Thyroid gland (tissue), 4 donors: Measurements from ENCODE around the gene PVALB. TPM values are rescaled to one million over a fixed set of nuclear protein-coding genes. Genes with fewer than 3 reads are reported as not detected.

Experiments used
- DNase-seq, 2 donors: peaks; one replicate each; pipeline ENCODE4 v3.0.0-alpha.2; 2019
- H3K27ac ChIP-seq, 3 donors: fragments of 200-600 bp; sonication (generic); 1 replicate in 2 of 3; 2 replicates in 1 of 3; pipeline ENCODE4 v1.5.1; 2016 to 2019; ENCODE audit warnings: mild to moderate bottlenecking in 1 of 3, moderate library complexity in 1 of 3
- H3K27me3 ChIP-seq: fragments of 200-600 bp; sonication (generic); one replicate; pipeline ENCODE4 v1.5.1; 2019
- H3K36me3 ChIP-seq, 2 donors: fragments of 200-600 bp; sonication (generic); one replicate each; pipeline ENCODE4 v1.5.1; 2016 to 2019
- H3K4me1 ChIP-seq, 2 donors: fragments of 200-600 bp; sonication (generic); one replicate each; pipeline ENCODE4 v1.5.1; 2017 to 2019
- H3K4me3 ChIP-seq, 3 donors: fragments of 200-600 bp; sonication (generic); replicated peaks in 1 of 3; 1 replicate in 2 of 3; 2 replicates in 1 of 3; pipeline ENCODE4 v1.5.1; 2016; ENCODE audit warnings: mild to moderate bottlenecking in 1 of 3
- H3K9me3 ChIP-seq: fragments of 200-600 bp; sonication (generic); one replicate; pipeline ENCODE4 v1.5.1; 2017
- CTCF ChIP-seq, 6 experiments: fragments of 200-600 bp in 3 of 6; fragments of 450-650 bp in 3 of 6; sonication (generic) in 3 of 6; IDR thresholded peaks; one replicate each; pipeline ENCODE4 v1.5.1; 2016 to 2019; ENCODE audit warnings: antibody characterized with exemption in 6 of 6, mild to moderate bottlenecking in 2 of 6, inconsistent platforms in 1 of 6, moderate library complexity in 1 of 6
- POLR2A ChIP-seq, 2 donors: fragments of 450-650 bp; IDR thresholded peaks; one replicate each; pipeline ENCODE4 v1.6.1; 2017; ENCODE audit warnings: antibody characterized with exemption in 2 of 2, mild to moderate bottlenecking in 2 of 2, moderate library complexity in 1 of 2
- WGBS, 2 donors: methylation state at CpG; one replicate each; pipeline ENCODE4 v1.1.5; 2017; 5-methylcytosine and 5-hydroxymethylcytosine counted together
- intact Hi-C: fragments of 100-400 bp; cut with DNase I; formaldehyde crosslinking; loops from one replicate; pipeline ENCODE4 v1.15.1; 2023
- total RNA-seq, 4 donors: library from RNA; depleted of rRNA; stranded (reverse); fragments of >200 nt; gene quantifications; one replicate each; pipeline ENCODE4 v1.2.3, GENCODE V29; 2016

PVALB gene
- total RNA-seq, 4 donors from 2014 or later, result not detected

GRCh38 chr22:36846949-36847348, 30.1 kb upstream of the PVALB start:
- intact Hi-C loops, result no loop called here
- TF ChIP-seq CTCF (IDR thresholded peaks at IDR 0.05) (no peak), POLR2A (IDR thresholded peaks at IDR 0.05) (no peak)
- Histone ChIP-seq H3K36me3 (no peaks in the 10 kb centered on the region), H3K27me3 (no peaks in the 10 kb centered on the region), H3K4me3 (no peak overlapping the region), H3K4me1 (no peaks in the 10 kb centered on the region), H3K27ac (no peak overlapping the region), H3K9me3 (no peaks in the 10 kb centered on the region)
- whole genome bisulfite sequencing, 2 donors, result 29 to 33% methylated on average over 6 of the region's 6 CpGs
- no peak for DNase-seq

GRCh38 chr22:36846271-36846670, 29.4 kb upstream of the PVALB start:
- H3K4me3 ChIP-seq, result no peak overlapping the region
- H3K4me1 ChIP-seq, result no peaks in the 10 kb centered on the region
- intact Hi-C loops, result no loop called here
- DNase-seq, result no peak
- 70 to 71% methylated on average over 5 of the region's 5 CpGs for WGBS, 2 donors
- H3K36me3 ChIP-seq, result no peaks in the 10 kb centered on the region
- H3K27ac ChIP-seq, result no peak overlapping the region
- TF ChIP-seq POLR2A (IDR thresholded peaks at IDR 0.05) (no peak), CTCF (IDR thresholded peaks at IDR 0.05) (no peak)
- H3K27me3 ChIP-seq, result no peaks in the 10 kb centered on the region
- H3K9me3 ChIP-seq, result no peaks in the 10 kb centered on the region

GRCh38 chr22:36840106-36840505, 23.3 kb upstream of the PVALB start:
- intact Hi-C loops, result no loop called here
- DNase-seq, result no peak
- TF ChIP-seq POLR2A (IDR thresholded peaks at IDR 0.05) (no peak), CTCF (IDR thresholded peaks at IDR 0.05) (no peak)
- Histone ChIP-seq H3K27me3 (no peaks in the 10 kb centered on the region), H3K36me3 (no peaks in the 10 kb centered on the region), H3K27ac (no peak overlapping the region), H3K9me3 (no peaks in the 10 kb centered on the region), H3K4me3 (no peak overlapping the region), H3K4me1 (no peaks in the 10 kb centered on the region)
- WGBS, 2 donors, result 75 to 78% methylated on average over 8 of the region's 8 CpGs

GRCh38 chr22:36839356-36840073, 22.7 kb upstream of the PVALB start:
- no peaks in the 10 kb centered on the region for H3K36me3 ChIP-seq
- no peak overlapping the region for H3K4me3 ChIP-seq
- H3K4me1 ChIP-seq, result no peaks in the 10 kb centered on the region
- DNase-seq, result no peak
- no peak for TF ChIP-seq POLR2A (IDR thresholded peaks at IDR 0.05)
- TF ChIP-seq CTCF (IDR thresholded peaks at IDR 0.05), result no peak
- 83 to 87% methylated on average over 10 of the region's 10 CpGs for WGBS, 2 donors
- intact Hi-C loops, result no loop called here
- H3K9me3 ChIP-seq, result no peaks in the 10 kb centered on the region
- no peaks in the 10 kb centered on the region for H3K27me3 ChIP-seq
- H3K27ac ChIP-seq, result no peak overlapping the region

- Histone ChIP-seq H3K27ac (no peak overlapping the region), H3K9me3 (no peaks in the 10 kb centered on the region), H3K4me1 (no peaks in the 10 kb centered on the region), H3K4me3 (no peak overlapping the region), H3K27me3 (no peaks in the 10 kb centered on the region), H3K36me3 (no peaks in the 10 kb centered on the region)
- TF ChIP-seq POLR2A (IDR thresholded peaks at IDR 0.05), result no peak
- no peak for TF ChIP-seq CTCF (IDR thresholded peaks at IDR 0.05)
- intact Hi-C loops, result no loop called here
- 81 to 89% methylated on average over 5 to 10 of the region's 10 CpGs for WGBS, 2 donors
- DNase-seq, result no peak
These were observed 21.5 kb upstream of the PVALB start for GRCh38 chr22:36838119-36839030.
